Measurements from ENCODE around the gene D2HGDH. TPM values are rescaled to one million over a fixed set of nuclear protein-coding genes. Genes with fewer than 3 reads are reported as not detected.

Gene D2HGDH
- total and polyA plus RNA-seq, 2 experiments from 2014 or later = 3.7 to 17.3 TPM

DNA sequence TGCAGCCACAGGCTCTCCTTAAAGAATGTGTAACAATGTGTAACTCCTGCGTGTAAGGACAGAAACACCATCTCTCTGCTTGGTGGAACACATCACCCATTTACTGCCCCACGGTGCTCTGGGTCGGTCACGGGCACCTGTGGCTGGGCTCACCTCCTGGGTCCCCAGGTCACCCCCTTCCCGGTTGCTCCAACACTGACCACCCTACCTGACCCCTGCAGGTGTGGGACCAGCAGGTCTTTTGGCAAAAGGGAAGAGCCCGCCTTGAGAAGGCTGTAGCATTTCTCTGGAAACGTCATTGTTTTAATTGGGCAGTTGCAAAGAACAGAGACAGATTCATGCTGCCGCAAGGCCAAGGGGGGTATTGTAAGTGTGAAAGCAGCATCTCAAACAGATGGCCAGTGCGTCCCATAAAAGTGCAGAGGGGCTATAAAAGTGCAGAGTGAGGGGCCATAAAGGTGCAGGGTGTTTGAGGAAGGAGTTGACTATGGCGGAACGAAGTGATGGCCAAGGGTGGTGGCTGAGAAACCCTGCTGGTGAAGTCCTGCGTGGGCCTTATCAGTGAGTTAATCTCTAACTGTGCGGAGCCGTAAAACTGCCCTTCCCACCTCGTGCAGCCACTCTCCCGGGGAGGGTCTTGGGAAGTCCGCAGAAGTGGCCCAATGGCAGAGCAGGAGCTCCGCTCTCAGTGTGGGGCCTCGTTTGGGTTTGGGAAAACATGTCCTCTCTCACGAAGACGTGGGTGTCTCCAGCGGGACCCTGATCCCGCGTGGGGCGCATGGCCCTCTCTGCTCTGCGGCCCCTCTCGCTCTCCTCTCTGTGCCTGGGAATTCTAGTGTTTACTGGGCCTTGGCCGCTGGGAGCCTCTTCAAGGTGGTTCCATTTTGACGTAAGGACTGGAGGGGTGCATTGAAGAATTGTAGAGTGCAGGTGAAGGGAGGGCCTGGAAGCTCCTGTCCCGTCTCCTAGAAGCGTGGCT lies 60.9 kb downstream of the D2HGDH start:
- H3K9me2 ChIP-seq (ENCODE audit: insufficient read depth) = no peaks in the 10 kb centered on the region
- no peak overlapping the region for H3K4me3 ChIP-seq
- peaks cover 8% of the 10 kb centered on the region for H3K27me3 Mint-ChIP-seq (ENCODE audit: insufficient read depth, low read depth, poor library complexity)
- DNase-seq (ENCODE audit: low spot score) (no peak), ATAC-seq (no peak)
- H3K9me3 Mint-ChIP-seq = peaks cover 11% of the 10 kb centered on the region
- peaks cover 6% of the 10 kb centered on the region for H3K36me3 Mint-ChIP-seq (ENCODE audit: low read depth)
- peaks cover 4% of the 10 kb centered on the region; the same call in 1 of the 2 replicates for H3F3A ChIP-seq (replicated peaks; ENCODE audit: low read depth)
- peaks cover 11% of the 10 kb centered on the region; the same call in 1 of the 2 replicates for H3K4me1 ChIP-seq (ENCODE audit: insufficient read depth)
- no peaks in the 10 kb centered on the region for H3K79me2 ChIP-seq (replicated peaks; ENCODE audit: insufficient read depth)
- H4K20me1 ChIP-seq (replicated peaks; ENCODE audit: insufficient read depth) = no peaks in the 10 kb centered on the region
- H3K4me2 ChIP-seq = no peak overlapping the region
- H3K27ac ChIP-seq (ENCODE audit: low read depth) = no peak overlapping the region
- no peak for TF ChIP-seq NANOG (IDR thresholded peaks at IDR 0.05; ENCODE audit: borderline replicate concordance)
- no peak for TF ChIP-seq ZNF462 (CRISPR knock-in tag; IDR thresholded peaks at IDR 0.05)
- TF ChIP-seq STAT1 (IDR thresholded peaks at IDR 0.05; ENCODE audit: unreplicated experiment) = no peak
- no peak for TF ChIP-seq EZH2 (IDR thresholded peaks at IDR 0.05; ENCODE audit: low read depth, unreplicated experiment)
- no peak for TF ChIP-seq ZNF114 (CRISPR knock-in tag; IDR thresholded peaks at IDR 0.05)
- no peak for TF ChIP-seq EZH2phosphoT487 (IDR thresholded peaks at IDR 0.05; ENCODE audit: unreplicated experiment)
- no peak for TF ChIP-seq CTCF (conservative IDR thresholded peaks at IDR 0.05; ENCODE audit: low read depth in 2 of 2)
- TF ChIP-seq, protein P1, sequence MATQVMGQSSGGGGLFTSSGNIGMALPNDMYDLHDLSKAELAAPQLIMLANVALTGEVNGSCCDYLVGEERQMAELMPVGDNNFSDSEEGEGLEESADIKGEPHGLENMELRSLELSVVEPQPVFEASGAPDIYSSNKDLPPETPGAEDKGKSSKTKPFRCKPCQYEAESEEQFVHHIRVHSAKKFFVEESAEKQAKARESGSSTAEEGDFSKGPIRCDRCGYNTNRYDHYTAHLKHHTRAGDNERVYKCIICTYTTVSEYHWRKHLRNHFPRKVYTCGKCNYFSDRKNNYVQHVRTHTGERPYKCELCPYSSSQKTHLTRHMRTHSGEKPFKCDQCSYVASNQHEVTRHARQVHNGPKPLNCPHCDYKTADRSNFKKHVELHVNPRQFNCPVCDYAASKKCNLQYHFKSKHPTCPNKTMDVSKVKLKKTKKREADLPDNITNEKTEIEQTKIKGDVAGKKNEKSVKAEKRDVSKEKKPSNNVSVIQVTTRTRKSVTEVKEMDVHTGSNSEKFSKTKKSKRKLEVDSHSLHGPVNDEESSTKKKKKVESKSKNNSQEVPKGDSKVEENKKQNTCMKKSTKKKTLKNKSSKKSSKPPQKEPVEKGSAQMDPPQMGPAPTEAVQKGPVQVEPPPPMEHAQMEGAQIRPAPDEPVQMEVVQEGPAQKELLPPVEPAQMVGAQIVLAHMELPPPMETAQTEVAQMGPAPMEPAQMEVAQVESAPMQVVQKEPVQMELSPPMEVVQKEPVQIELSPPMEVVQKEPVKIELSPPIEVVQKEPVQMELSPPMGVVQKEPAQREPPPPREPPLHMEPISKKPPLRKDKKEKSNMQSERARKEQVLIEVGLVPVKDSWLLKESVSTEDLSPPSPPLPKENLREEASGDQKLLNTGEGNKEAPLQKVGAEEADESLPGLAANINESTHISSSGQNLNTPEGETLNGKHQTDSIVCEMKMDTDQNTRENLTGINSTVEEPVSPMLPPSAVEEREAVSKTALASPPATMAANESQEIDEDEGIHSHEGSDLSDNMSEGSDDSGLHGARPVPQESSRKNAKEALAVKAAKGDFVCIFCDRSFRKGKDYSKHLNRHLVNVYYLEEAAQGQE (IDR thresholded peaks at IDR 0.05; ENCODE audit: unreplicated experiment) = no peak
- no peak for TF ChIP-seq CREB1 (CRISPR knock-in tag; IDR thresholded peaks at IDR 0.05; ENCODE audit: low read depth)
- TF ChIP-seq ZNF331 (CRISPR knock-in tag; IDR thresholded peaks at IDR 0.05; ENCODE audit: low read depth) = no peak
- TF ChIP-seq, protein P2, sequence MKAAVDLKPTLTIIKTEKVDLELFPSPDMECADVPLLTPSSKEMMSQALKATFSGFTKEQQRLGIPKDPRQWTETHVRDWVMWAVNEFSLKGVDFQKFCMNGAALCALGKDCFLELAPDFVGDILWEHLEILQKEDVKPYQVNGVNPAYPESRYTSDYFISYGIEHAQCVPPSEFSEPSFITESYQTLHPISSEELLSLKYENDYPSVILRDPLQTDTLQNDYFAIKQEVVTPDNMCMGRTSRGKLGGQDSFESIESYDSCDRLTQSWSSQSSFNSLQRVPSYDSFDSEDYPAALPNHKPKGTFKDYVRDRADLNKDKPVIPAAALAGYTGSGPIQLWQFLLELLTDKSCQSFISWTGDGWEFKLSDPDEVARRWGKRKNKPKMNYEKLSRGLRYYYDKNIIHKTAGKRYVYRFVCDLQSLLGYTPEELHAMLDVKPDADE (IDR thresholded peaks at IDR 0.05) = no peak
- no peak for TF ChIP-seq POLR2AphosphoS5 (IDR thresholded peaks at IDR 0.05; ENCODE audit: low read depth)
- TF ChIP-seq JUNB (IDR thresholded peaks at IDR 0.05; ENCODE audit: unreplicated experiment) = no peak
- no peak overlapping the region for H2AFZ ChIP-seq
- no peak overlapping the region for H3K4me3 Mint-ChIP-seq
- no peak overlapping the region for H3K27ac Mint-ChIP-seq
- peaks cover 18% of the 10 kb centered on the region for H3K4me1 Mint-ChIP-seq
- H3K36me3 ChIP-seq (ENCODE audit: insufficient read depth) = no peaks in the 10 kb centered on the region; the same call in 1 of the 2 replicates
- H3K27me3 ChIP-seq (ENCODE audit: insufficient read depth) = no peaks in the 10 kb centered on the region
